HG02759 (cell line): Measurements from ENCODE around the gene TYK2.

Experiments
- ATAC-seq: cut with Tn5 transposase; IDR thresholded peaks from one replicate; pipeline ENCODE4 v1.9.1; 2021; ENCODE audit warnings: mild to moderate bottlenecking, moderate library complexity; ENCODE audit not compliant: unreplicated experiment

TYK2 gene

GRCh38 chr19:10335352-10335985 is 44.9 kb downstream of the TYK2 start:
- no peak for ATAC-seq

GRCh38 chr19:10334588-10335351 is 45.6 kb downstream of the TYK2 start:
- ATAC-seq = no peak

GRCh38 chr19:10333758-10334587 is 46.4 kb downstream of the TYK2 start:
- ATAC-seq = no peak

- ATAC-seq = peak; percentile 91
These were observed 47.2 kb downstream of the TYK2 start, which contains the start of gene RAVER1 for GRCh38 chr19:10332965-10333757. RAVER1 (minus strand) TSS chr19:10333529; CDS start chr19:10333507, 22 bp downstream.

GRCh38 chr19:10332158-10332964 is 48.0 kb downstream of the TYK2 start:
- ATAC-seq = no peak

- ATAC-seq = no peak
These were observed 50.8 kb downstream of the TYK2 start for GRCh38 chr19:10329555-10329954.

- ATAC-seq = no peak
These were observed 51.6 kb downstream of the TYK2 start for GRCh38 chr19:10328558-10329429.

- no peak for ATAC-seq
These were observed 52.6 kb downstream of the TYK2 start for GRCh38 chr19:10327793-10328192.

GRCh38 chr19:10325732-10326131 is 54.6 kb downstream of the TYK2 start:
- no peak for ATAC-seq

- no peak for ATAC-seq
These were observed 58.2 kb downstream of the TYK2 start for GRCh38 chr19:10321874-10322835.

GRCh38 chr19:10321417-10321797 is 59.0 kb downstream of the TYK2 start:
- no peak for ATAC-seq

- no peak for ATAC-seq
These were observed 59.6 kb downstream of the TYK2 start for GRCh38 chr19:10320602-10321416.

- no peak for ATAC-seq
These were observed 61.3 kb downstream of the TYK2 start for GRCh38 chr19:10318807-10319682.

GRCh38 chr19:10317857-10318462 is 62.4 kb downstream of the TYK2 start:
- ATAC-seq = no peak

GRCh38 chr19:10317045-10317856 is 63.1 kb downstream of the TYK2 start:
- no peak for ATAC-seq
